ENCODE measurements around the gene STOML1. TPM values are rescaled to one million over a fixed set of nuclear protein-coding genes. Genes with fewer than 3 reads are reported as not detected.

Gene STOML1
- polyA plus RNA-seq, 1 donor (not counting 4 experiments of a cell fraction or from before 2014, with no cell fraction given) = 7.0 TPM

DNA sequence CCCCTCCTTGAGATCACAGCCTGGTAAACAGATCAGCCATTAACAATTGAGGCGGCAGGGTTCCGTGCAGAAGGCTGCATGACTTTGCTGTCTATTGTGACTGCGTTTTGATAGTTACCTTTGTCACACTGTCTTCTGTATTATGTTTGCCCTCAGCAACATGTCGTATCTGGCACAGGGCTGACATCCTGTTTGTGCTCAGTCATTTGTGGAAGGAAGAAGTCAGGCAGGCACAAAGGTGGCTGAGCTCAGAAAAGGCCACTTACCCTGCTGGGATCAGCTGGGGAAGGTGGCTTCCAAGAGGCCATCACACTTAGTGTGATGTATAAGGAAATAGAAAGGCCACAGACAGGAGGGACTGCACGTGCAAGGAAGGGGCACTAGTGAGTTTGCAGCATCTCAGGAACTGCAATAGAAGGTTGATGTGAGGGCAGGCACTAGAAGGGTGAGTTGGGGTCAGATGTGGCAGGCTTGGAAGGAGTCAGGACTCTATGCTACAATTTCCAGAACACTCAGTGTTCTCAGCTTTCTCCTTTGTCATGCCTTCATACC lies 15.8 kb upstream of the STOML1 start:
- H3K4me2 ChIP-seq (ENCODE audit: control insufficient read depth, extremely low read depth, insufficient read depth, low read depth, low read length) = no peak overlapping the region
- H3K79me2 ChIP-seq (ENCODE audit: control insufficient read depth, insufficient read depth, low read length) = peaks cover 94% of the 10 kb centered on the region
- TF ChIP-seq EZH2 (IDR thresholded peaks at IDR 0.05; ENCODE audit: low read length) = no peak
- TF ChIP-seq, protein P1, sequence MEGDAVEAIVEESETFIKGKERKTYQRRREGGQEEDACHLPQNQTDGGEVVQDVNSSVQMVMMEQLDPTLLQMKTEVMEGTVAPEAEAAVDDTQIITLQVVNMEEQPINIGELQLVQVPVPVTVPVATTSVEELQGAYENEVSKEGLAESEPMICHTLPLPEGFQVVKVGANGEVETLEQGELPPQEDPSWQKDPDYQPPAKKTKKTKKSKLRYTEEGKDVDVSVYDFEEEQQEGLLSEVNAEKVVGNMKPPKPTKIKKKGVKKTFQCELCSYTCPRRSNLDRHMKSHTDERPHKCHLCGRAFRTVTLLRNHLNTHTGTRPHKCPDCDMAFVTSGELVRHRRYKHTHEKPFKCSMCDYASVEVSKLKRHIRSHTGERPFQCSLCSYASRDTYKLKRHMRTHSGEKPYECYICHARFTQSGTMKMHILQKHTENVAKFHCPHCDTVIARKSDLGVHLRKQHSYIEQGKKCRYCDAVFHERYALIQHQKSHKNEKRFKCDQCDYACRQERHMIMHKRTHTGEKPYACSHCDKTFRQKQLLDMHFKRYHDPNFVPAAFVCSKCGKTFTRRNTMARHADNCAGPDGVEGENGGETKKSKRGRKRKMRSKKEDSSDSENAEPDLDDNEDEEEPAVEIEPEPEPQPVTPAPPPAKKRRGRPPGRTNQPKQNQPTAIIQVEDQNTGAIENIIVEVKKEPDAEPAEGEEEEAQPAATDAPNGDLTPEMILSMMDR (optimal IDR thresholded peaks at IDR 0.05 in 1 of 3, IDR thresholded peaks at IDR 0.05 in 1 of 3, conservative IDR thresholded peaks at IDR 0.05 in 1 of 3; ENCODE audit: extremely low read depth in 1 of 3, insufficient read depth in 2 of 3, low read length in 3 of 3) = no peak
- peaks cover 38% of the 10 kb centered on the region for H4K20me1 ChIP-seq (ENCODE audit: control insufficient read depth, extremely low read depth, insufficient read depth, low read length)
- no peaks in the 10 kb centered on the region for H3K9me3 ChIP-seq (ENCODE audit: control insufficient read depth, low read depth, low read length)
- H2AFZ ChIP-seq (ENCODE audit: control insufficient read depth, low read length) = no peak overlapping the region
- no peak for FAIRE-seq
- dilution Hi-C loops (cut with MboI; ENCODE audit: extremely low pct_ligation_motif_present, low sequenced_read_pairs) = no loop called here
- peaks cover 6% of the 10 kb centered on the region for H3K9me1 ChIP-seq (ENCODE audit: control insufficient read depth, extremely low read depth, insufficient read depth, low read length)
- no peak overlapping the region for H3K27ac ChIP-seq (ENCODE audit: control insufficient read depth, insufficient read depth, low read length)
- no peak for DNase-seq (ENCODE audit: low read depth, low spot score)
- peaks cover 20 to 22% of the 10 kb centered on the region in 2 experiments for H3K36me3 ChIP-seq (ENCODE audit: control insufficient read depth in 2 of 2, extremely low read depth in 1 of 2, insufficient read depth in 2 of 2, low read length in 2 of 2)
- H3K4me1 ChIP-seq (ENCODE audit: control insufficient read depth, extremely low read depth, insufficient read depth, low read length) = peaks cover 4% of the 10 kb centered on the region
- no peak overlapping the region for H3K4me3 ChIP-seq (ENCODE audit: control insufficient read depth in 2 of 3, extremely low read depth in 1 of 3, insufficient read depth in 2 of 3, low read depth in 1 of 3, low read length in 3 of 3)
- H3K27me3 ChIP-seq (ENCODE audit: control insufficient read depth, extremely low read depth, insufficient read depth, low read length) = no peaks in the 10 kb centered on the region
- H3K9ac ChIP-seq (ENCODE audit: control insufficient read depth, extremely low read depth, insufficient read depth, low read length) = no peak overlapping the region

GRCh38 chr15:74006774-74007639 lies 14.9 kb upstream of the STOML1 start:
- FAIRE-seq = no peak
- Histone ChIP-seq H3K9ac (ENCODE audit: control insufficient read depth, extremely low read depth, insufficient read depth, low read length) (no peak overlapping the region), H3K9me3 (ENCODE audit: control insufficient read depth, low read depth, low read length) (no peaks in the 10 kb centered on the region), H3K27me3 (ENCODE audit: control insufficient read depth, extremely low read depth, insufficient read depth, low read length) (no peaks in the 10 kb centered on the region), H3K36me3 (ENCODE audit: control insufficient read depth in 2 of 2, extremely low read depth in 1 of 2, insufficient read depth in 2 of 2, low read length in 2 of 2) (peaks cover 20 to 22% of the 10 kb centered on the region in 2 experiments), H3K4me1 (ENCODE audit: control insufficient read depth, extremely low read depth, insufficient read depth, low read length) (peaks cover 4% of the 10 kb centered on the region), H3K4me2 (ENCODE audit: control insufficient read depth, extremely low read depth, insufficient read depth, low read depth, low read length) (no peak overlapping the region), H3K4me3 (ENCODE audit: control insufficient read depth in 2 of 3, extremely low read depth in 1 of 3, insufficient read depth in 2 of 3, low read depth in 1 of 3, low read length in 3 of 3) (no peak overlapping the region), H3K9me1 (ENCODE audit: control insufficient read depth, extremely low read depth, insufficient read depth, low read length) (peaks cover 6% of the 10 kb centered on the region), H3K27ac (ENCODE audit: control insufficient read depth, insufficient read depth, low read length) (no peak overlapping the region), H4K20me1 (ENCODE audit: control insufficient read depth, extremely low read depth, insufficient read depth, low read length) (peaks cover 42% of the 10 kb centered on the region), H2AFZ (ENCODE audit: control insufficient read depth, low read length) (no peak overlapping the region), H3K79me2 (ENCODE audit: control insufficient read depth, insufficient read depth, low read length) (peaks cover 95% of the 10 kb centered on the region)
- TF ChIP-seq, protein P1 (optimal IDR thresholded peaks at IDR 0.05 in 1 of 3, IDR thresholded peaks at IDR 0.05 in 1 of 3, conservative IDR thresholded peaks at IDR 0.05 in 1 of 3; ENCODE audit: extremely low read depth in 1 of 3, insufficient read depth in 2 of 3, low read length in 3 of 3) = no peak
- no peak for TF ChIP-seq EZH2 (IDR thresholded peaks at IDR 0.05; ENCODE audit: low read length)
- DNase-seq (ENCODE audit: low read depth, low spot score) = no peak
- dilution Hi-C loops (cut with MboI; ENCODE audit: extremely low pct_ligation_motif_present, low sequenced_read_pairs) = no loop called here
